ENCODE results near the gene RC3H2.

GRCh38 chr9:122950263-122950662 is 45.1 kb upstream of the RC3H2 start:
- no peak for TF ChIP-seq ARNTL (CRISPR knock-in tag; IDR thresholded peaks at IDR 0.05; ENCODE audit: borderline replicate concordance, low read depth)
- no peak for TF ChIP-seq ZFP30 (CRISPR knock-in tag; IDR thresholded peaks at IDR 0.05)
- TF ChIP-seq RARB (CRISPR knock-in tag; IDR thresholded peaks at IDR 0.05) = no peak
- TF ChIP-seq, protein P1, sequence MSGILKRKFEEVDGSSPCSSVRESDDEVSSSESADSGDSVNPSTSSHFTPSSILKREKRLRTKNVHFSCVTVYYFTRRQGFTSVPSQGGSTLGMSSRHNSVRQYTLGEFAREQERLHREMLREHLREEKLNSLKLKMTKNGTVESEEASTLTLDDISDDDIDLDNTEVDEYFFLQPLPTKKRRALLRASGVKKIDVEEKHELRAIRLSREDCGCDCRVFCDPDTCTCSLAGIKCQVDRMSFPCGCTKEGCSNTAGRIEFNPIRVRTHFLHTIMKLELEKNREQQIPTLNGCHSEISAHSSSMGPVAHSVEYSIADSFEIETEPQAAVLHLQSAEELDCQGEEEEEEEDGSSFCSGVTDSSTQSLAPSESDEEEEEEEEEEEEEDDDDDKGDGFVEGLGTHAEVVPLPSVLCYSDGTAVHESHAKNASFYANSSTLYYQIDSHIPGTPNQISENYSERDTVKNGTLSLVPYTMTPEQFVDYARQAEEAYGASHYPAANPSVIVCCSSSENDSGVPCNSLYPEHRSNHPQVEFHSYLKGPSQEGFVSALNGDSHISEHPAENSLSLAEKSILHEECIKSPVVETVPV (CRISPR knock-in tag; IDR thresholded peaks at IDR 0.05) = no peak

Measured in SK-N-SH treated with all-trans-retinoic acid at 6 μM for 48 hours (cell line).